SJSA1 (cell line): ENCODE data around the gene MX2. TPM values are rescaled to one million over a fixed set of nuclear protein-coding genes. Genes with fewer than 3 reads are reported as not detected.

ENCODE experiments used
- total RNA-seq: library from RNA; depleted of rRNA; stranded (reverse); fragments of >200 nt; shearing (Covaris generic); gene quantifications from 2 replicates; pipeline ENCODE4 v1.2.3, GENCODE V29; 2014; rRNA removed

Gene MX2
- total RNA-seq, 1 experiment from 2014 or later = not detected

Other genes starting within 250 kb of the MX2 start
- gene BACE2, start 193.9 kb upstream of the MX2 start, total RNA-seq = 0.50 TPM in 1 of 2 replicates, not detected in the other
- gene FAM3B, start 45.2 kb upstream of the MX2 start, total RNA-seq = not detected in 2 replicates
- gene MX1, start 64.2 kb downstream of the MX2 start, total RNA-seq = 6.6 and 9.1 TPM in 2 replicates
- not detected in 2 replicates for gene TMPRSS2, start 146.1 kb downstream of the MX2 start, total RNA-seq